ENCODE measurements around the gene TTLL12. TPM values are rescaled to one million over a fixed set of nuclear protein-coding genes. Genes with fewer than 3 reads are reported as not detected.
A peak's percentile ranks its signal among the peaks of the same experiment; 100 is the strongest.

TTLL12 gene
- polyA plus RNA-seq (2014; cell fraction: cytosol; rRNA removed), result 56.9 and 61.0 TPM in 2 replicates
- 52.4 and 60.6 TPM in 2 replicates for polyA plus RNA-seq (2014; cell fraction: nucleus; rRNA removed)

- DNase-seq (ENCODE audit: low spot score), result peak; percentile 45
These were observed at the start of gene TTLL12 for GRCh38 chr22:43186272-43187170. TTLL12 (minus strand) TSS chr22:43187134; CDS start chr22:43187069, 65 bp downstream.

GRCh38 chr22:43235445-43236409 is 48.8 kb upstream of the TTLL12 start:
- DNase-seq (ENCODE audit: low spot score), result peak; percentile 72

GRCh38 chr22:43234264-43234988 is 47.5 kb upstream of the TTLL12 start:
- peak; percentile 77 for DNase-seq (ENCODE audit: low spot score)

- DNase-seq (ENCODE audit: low spot score), result no peak
These were observed 46.6 kb upstream of the TTLL12 start for GRCh38 chr22:43233529-43233928.

GRCh38 chr22:43232445-43232844 is 45.5 kb upstream of the TTLL12 start:
- DNase-seq (ENCODE audit: low spot score), result no peak

- DNase-seq (ENCODE audit: low spot score), result no peak
These were observed 44.7 kb upstream of the TTLL12 start for GRCh38 chr22:43231724-43232034.

- DNase-seq (ENCODE audit: low spot score), result peak; percentile 79
These were observed 44.2 kb upstream of the TTLL12 start for GRCh38 chr22:43230971-43231723.

GRCh38 chr22:43230571-43230970 is 43.6 kb upstream of the TTLL12 start:
- no peak for DNase-seq (ENCODE audit: low spot score)

- DNase-seq (ENCODE audit: low spot score), result no peak
These were observed 41.9 kb upstream of the TTLL12 start for GRCh38 chr22:43228863-43229262.

- DNase-seq (ENCODE audit: low spot score), result no peak
These were observed 41.4 kb upstream of the TTLL12 start for GRCh38 chr22:43228330-43228729.

GRCh38 chr22:43227239-43227630 is 40.3 kb upstream of the TTLL12 start:
- no peak for DNase-seq (ENCODE audit: low spot score)

- peak; percentile 66 for DNase-seq (ENCODE audit: low spot score)
These were observed 39.7 kb upstream of the TTLL12 start for GRCh38 chr22:43226377-43227238.

- DNase-seq (ENCODE audit: low spot score), result no peak
These were observed 38.7 kb upstream of the TTLL12 start for GRCh38 chr22:43225609-43226008.

- DNase-seq (ENCODE audit: low spot score), result no peak
These were observed 36.1 kb upstream of the TTLL12 start for GRCh38 chr22:43222987-43223386.

GRCh38 chr22:43222262-43222661 is 35.3 kb upstream of the TTLL12 start:
- DNase-seq (ENCODE audit: low spot score), result no peak

GRCh38 chr22:43220625-43221380 is 33.9 kb upstream of the TTLL12 start:
- no peak for DNase-seq (ENCODE audit: low spot score)

GRCh38 chr22:43218786-43219185 is 31.9 kb upstream of the TTLL12 start:
- no peak for DNase-seq (ENCODE audit: low spot score)

GRCh38 chr22:43217285-43218030 is 30.5 kb upstream of the TTLL12 start:
- DNase-seq (ENCODE audit: low spot score), result no peak
